Measurements from ENCODE around the gene KIAA1586. TPM values are rescaled to one million over a fixed set of nuclear protein-coding genes. Genes with fewer than 3 reads are reported as not detected.

Gene KIAA1586
- total and polyA plus RNA-seq, 2 of the 13 experiments (the other 11 are each of a cell fraction or from before 2014, with no cell fraction given) = 5.5 to 16.9 TPM

- TF ChIP-seq GLI4 (CRISPR knock-in tag; IDR thresholded peaks at IDR 0.05; ENCODE audit: borderline replicate concordance) = no peak
- no peak for TF ChIP-seq PAF1 (CRISPR knock-in tag; IDR thresholded peaks at IDR 0.05)
- no peak for TF ChIP-seq NFIB (CRISPR knock-in tag; IDR thresholded peaks at IDR 0.05; ENCODE audit: borderline replicate concordance)
- no peak for TF ChIP-seq CREB3 (CRISPR knock-in tag; IDR thresholded peaks at IDR 0.05)
- peak; percentile 83 for TF ChIP-seq NFYC (CRISPR knock-in tag; IDR thresholded peaks at IDR 0.05)
- TF ChIP-seq YY1 (IDR thresholded peaks at IDR 0.05; ENCODE audit: insufficient read depth, insufficient replicate concordance, low read depth, low read length) = peak; percentile 78
- TF ChIP-seq IRF9 (CRISPR knock-in tag; IDR thresholded peaks at IDR 0.05; ENCODE audit: borderline replicate concordance) = no peak; the same call in 1 of the 2 replicates
- TF ChIP-seq ZNF552 (CRISPR knock-in tag; IDR thresholded peaks at IDR 0.05; ENCODE audit: borderline replicate concordance) = no peak
- peak; percentile 79 for TF ChIP-seq MXD4 (CRISPR knock-in tag; IDR thresholded peaks at IDR 0.05)
- no peak for TF ChIP-seq ZBTB8A (CRISPR knock-in tag; IDR thresholded peaks at IDR 0.05; ENCODE audit: borderline replicate concordance, low read depth)
- 0 out of 2 replicates have a peak, but pooled peaks have one; percentile 54 for TF ChIP-seq ZMYM2 (CRISPR knock-in tag; IDR thresholded peaks at IDR 0.05)
- no peak for TF ChIP-seq SNAI1 (CRISPR knock-in tag; IDR thresholded peaks at IDR 0.05; ENCODE audit: borderline replicate concordance)
- TF ChIP-seq E2F2 (CRISPR knock-in tag; IDR thresholded peaks at IDR 0.05; ENCODE audit: borderline replicate concordance) = no peak; the same call in 1 of the 2 replicates
- TF ChIP-seq TERF1 (CRISPR knock-in tag; IDR thresholded peaks at IDR 0.05) = no peak
- peak; percentile 63; the same call in 1 of the 2 replicates for TF ChIP-seq ZNF841 (CRISPR knock-in tag; IDR thresholded peaks at IDR 0.05; ENCODE audit: borderline replicate concordance)
- TF ChIP-seq ZNF850 (CRISPR knock-in tag; conservative IDR thresholded peaks at IDR 0.05) = no peak
- TF ChIP-seq ZNF441 (CRISPR knock-in tag; IDR thresholded peaks at IDR 0.05; ENCODE audit: borderline replicate concordance) = peak; percentile 65; the same call in 1 of the 2 replicates
- TF ChIP-seq HMG20A (CRISPR knock-in tag; IDR thresholded peaks at IDR 0.05; ENCODE audit: borderline replicate concordance) = peak; percentile 44; the same call in 1 of the 2 replicates
- TF ChIP-seq ZNF362 (CRISPR knock-in tag; IDR thresholded peaks at IDR 0.05; ENCODE audit: borderline replicate concordance) = peak; percentile 41; the same call in 1 of the 2 replicates
- no peak for TF ChIP-seq KDM6A (CRISPR knock-in tag; IDR thresholded peaks at IDR 0.05; ENCODE audit: low read depth)
- TF ChIP-seq ZNF337 (CRISPR knock-in tag; IDR thresholded peaks at IDR 0.05; ENCODE audit: borderline replicate concordance, low read depth) = no peak
- peak; percentile 96 for TF ChIP-seq ZMYM4 (CRISPR knock-in tag; IDR thresholded peaks at IDR 0.05)
- TF ChIP-seq SETDB1 (CRISPR knock-in tag; IDR thresholded peaks at IDR 0.05; ENCODE audit: borderline replicate concordance) = no peak
- TF ChIP-seq ZNF761 (CRISPR knock-in tag; conservative IDR thresholded peaks at IDR 0.05) = no peak; the same call in 1 of the 2 replicates
Observed at GRCh38 chr6:57089687-57090457, 43.4 kb downstream of the KIAA1586 start, which contains the start of gene ZNF451 (continued).
